Trophoblast cell (in vitro differentiated cells and primary cell): Measurements from ENCODE around the gene CRYBA2.

Experiments used
- DNase-seq, 2 donors: peaks; one replicate each; pipeline ENCODE4 v3.0.0-alpha.2; 2016
- H2AFZ ChIP-seq: 2 replicates; pipeline ENCODE4 v1.6.1; 2013; ENCODE audit warnings: low read length, moderate library complexity, mild to moderate bottlenecking; ENCODE audit not compliant: insufficient read depth, poor library complexity
- H2AK5ac ChIP-seq: 2 replicates; pipeline ENCODE4 v1.6.1; 2013; ENCODE audit warnings: mild to moderate bottlenecking, low read length
- H2BK120ac ChIP-seq: 2 replicates; pipeline ENCODE4 v1.6.1; 2013; ENCODE audit warnings: low read length, mild to moderate bottlenecking, moderate library complexity; ENCODE audit not compliant: insufficient read depth, poor library complexity
- H2BK12ac ChIP-seq: 2 replicates; pipeline ENCODE4 v1.6.1; 2013; ENCODE audit warnings: mild to moderate bottlenecking, low read length, moderate library complexity
- H2BK5ac ChIP-seq: 2 replicates; pipeline ENCODE4 v1.6.1; 2013; ENCODE audit warnings: low read length, low read depth, moderate library complexity, mild to moderate bottlenecking; ENCODE audit not compliant: poor library complexity
- H3K14ac ChIP-seq: 2 replicates; pipeline ENCODE4 v1.6.1; 2013; ENCODE audit warnings: mild to moderate bottlenecking, low read length
- H3K18ac ChIP-seq: 2 replicates; pipeline ENCODE4 v1.6.1; 2013; ENCODE audit warnings: mild to moderate bottlenecking, low read length
- H3K23ac ChIP-seq: 2 replicates; pipeline ENCODE4 v1.6.1; 2013; ENCODE audit warnings: low read length
- H3K27ac ChIP-seq: 2 replicates; pipeline ENCODE4 v1.5.1; 2013; ENCODE audit warnings: low read depth, mild to moderate bottlenecking, inconsistent platforms, low read length, moderate library complexity
- H3K27me3 ChIP-seq: 2 replicates; pipeline ENCODE4 v1.6.1; 2013; ENCODE audit warnings: inconsistent platforms, mild to moderate bottlenecking, low read length, moderate library complexity; ENCODE audit not compliant: insufficient read depth
- H3K36me3 ChIP-seq, 2 experiments: 1 replicate in 1 of 2; 2 replicates in 1 of 2; pipeline ENCODE4 v1.6.1; 2013; ENCODE audit warnings: low read length in 2 of 2, mild to moderate bottlenecking in 2 of 2, moderate library complexity in 1 of 2; ENCODE audit not compliant: insufficient read depth in 2 of 2, control insufficient read depth in 1 of 2
- H3K4ac ChIP-seq: 2 replicates; pipeline ENCODE4 v1.6.1; 2013; ENCODE audit warnings: low read depth, mild to moderate bottlenecking, low read length, moderate library complexity
- H3K4me1 ChIP-seq, 2 experiments: 1 replicate in 1 of 2; 2 replicates in 1 of 2; pipeline ENCODE4 v1.6.1; 2013; ENCODE audit warnings: low read length in 2 of 2, mild to moderate bottlenecking in 2 of 2, moderate library complexity in 1 of 2; ENCODE audit not compliant: insufficient read depth in 2 of 2, control insufficient read depth in 1 of 2
- H3K4me2 ChIP-seq: 2 replicates; pipeline ENCODE4 v1.6.1; 2013; ENCODE audit warnings: inconsistent platforms, mild to moderate bottlenecking, low read length, moderate library complexity
- H3K4me3 ChIP-seq: 2 replicates; pipeline ENCODE4 v1.5.1; 2013; ENCODE audit warnings: mild to moderate bottlenecking, low read depth, low read length, inconsistent platforms
- H3K79me1 ChIP-seq: one replicate; pipeline ENCODE4 v1.6.1; 2013; ENCODE audit warnings: low read length
- H3K79me2 ChIP-seq: 2 replicates; pipeline ENCODE4 v1.6.1; 2013; ENCODE audit warnings: low read length, mild to moderate bottlenecking; ENCODE audit not compliant: control insufficient read depth, insufficient read depth, poor library complexity
- H3K9ac ChIP-seq: 2 replicates; pipeline ENCODE4 v1.6.1; 2013; ENCODE audit warnings: mild to moderate bottlenecking, low read length
- H3K9me3 ChIP-seq: 2 replicates; pipeline ENCODE4 v1.6.1; 2013; ENCODE audit warnings: low read depth, mild to moderate bottlenecking, control low read depth, inconsistent platforms, low read length; ENCODE audit not compliant: insufficient read depth
- H4K12ac ChIP-seq: 2 replicates; pipeline ENCODE4 v1.6.1; 2013; ENCODE audit warnings: low read depth, mild to moderate bottlenecking, low read length, moderate library complexity
- H4K8ac ChIP-seq: 2 replicates; pipeline ENCODE4 v1.6.1; 2013; ENCODE audit warnings: low read depth, mild to moderate bottlenecking, low read length, moderate library complexity
- H4K91ac ChIP-seq: one replicate; pipeline ENCODE4 v1.6.1; 2013; ENCODE audit warnings: low read depth, mild to moderate bottlenecking, low read length, moderate library complexity
- WGBS: extraction: QIAGEN DNeasy Blood & Tissue Kit; methylation state at CpG from one replicate; pipeline ENCODE4 v1.1.7; 2013; ENCODE audit warnings: missing lambda C conversion rate; ENCODE audit not compliant: insufficient read length, insufficient coverage; ENCODE audit errors: extremely low coverage; 5-methylcytosine and 5-hydroxymethylcytosine counted together

Gene CRYBA2

DNA sequence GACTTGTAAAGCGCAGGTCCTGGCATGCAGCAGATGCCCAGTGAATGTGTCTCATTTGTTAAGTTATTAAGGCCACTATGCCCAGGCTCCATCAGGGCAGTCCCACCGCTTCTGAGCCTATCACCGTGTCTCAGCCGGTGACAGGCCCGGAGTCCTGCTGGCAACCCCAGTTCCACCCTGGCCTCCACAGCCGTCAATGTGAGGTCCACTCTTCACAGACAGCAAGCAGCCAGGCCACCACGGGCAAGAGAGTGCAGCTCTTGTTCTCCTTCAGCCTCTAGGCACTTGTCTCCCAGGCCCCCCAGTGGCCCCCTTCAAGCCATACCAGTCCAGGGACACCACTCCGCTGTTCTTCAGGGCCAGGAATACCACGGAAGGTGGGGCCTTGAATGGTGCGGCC lies 25.5 kb upstream of the CRYBA2 start:
- H3K18ac ChIP-seq, result no peak overlapping the region
- H3K4me2 ChIP-seq, result no peak overlapping the region
- no peak overlapping the region for H2BK12ac ChIP-seq
- no peak overlapping the region for H4K8ac ChIP-seq
- H2BK5ac ChIP-seq, result no peak overlapping the region
- H4K12ac ChIP-seq, result no peak overlapping the region
- H3K36me3 ChIP-seq, result no peaks in the 10 kb centered on the region
- H3K79me1 ChIP-seq, result no peaks in the 10 kb centered on the region
- H3K27me3 ChIP-seq, result peaks cover 2% of the 10 kb centered on the region
- H3K27ac ChIP-seq, result no peak overlapping the region
- no peak overlapping the region for H4K91ac ChIP-seq
- no CpG with 5 or more reads among the region's 10 CpGs for WGBS
- H3K4me3 ChIP-seq, result no peak overlapping the region
- no peak overlapping the region for H2AFZ ChIP-seq
- no peak overlapping the region for H3K23ac ChIP-seq
- H3K14ac ChIP-seq, result no peak overlapping the region
- no peak overlapping the region for H2BK120ac ChIP-seq
- H3K4ac ChIP-seq, result no peak overlapping the region
- no peak for DNase-seq
- no peak overlapping the region for H3K9ac ChIP-seq
- peaks cover 3% of the 10 kb centered on the region for H3K9me3 ChIP-seq
- no peak overlapping the region for H2AK5ac ChIP-seq
- no peaks in the 10 kb centered on the region for H3K4me1 ChIP-seq
- no peaks in the 10 kb centered on the region for H3K79me2 ChIP-seq

GRCh38 chr2:219018286-219018685 lies 25.1 kb upstream of the CRYBA2 start:
- no peak overlapping the region for H3K23ac ChIP-seq
- H3K4ac ChIP-seq, result no peak overlapping the region
- no peak overlapping the region for H3K9ac ChIP-seq
- no peak for DNase-seq
- H3K27ac ChIP-seq, result no peak overlapping the region
- H3K79me1 ChIP-seq, result no peaks in the 10 kb centered on the region
- H4K91ac ChIP-seq, result no peak overlapping the region
- H2BK5ac ChIP-seq, result no peak overlapping the region
- H3K14ac ChIP-seq, result no peak overlapping the region
- no peaks in the 10 kb centered on the region for H3K4me1 ChIP-seq
- H2AK5ac ChIP-seq, result no peak overlapping the region
- H3K4me3 ChIP-seq, result no peak overlapping the region
- H2BK12ac ChIP-seq, result no peak overlapping the region
- H3K36me3 ChIP-seq, result no peaks in the 10 kb centered on the region
- H2BK120ac ChIP-seq, result no peak overlapping the region
- no peak overlapping the region for H4K12ac ChIP-seq
- WGBS, result no CpG with 5 or more reads among the region's 7 CpGs
- no peak overlapping the region for H3K4me2 ChIP-seq
- no peak overlapping the region for H4K8ac ChIP-seq
- no peak overlapping the region for H3K18ac ChIP-seq
- no peaks in the 10 kb centered on the region for H3K79me2 ChIP-seq
- peaks cover 2% of the 10 kb centered on the region for H3K27me3 ChIP-seq
- H3K9me3 ChIP-seq, result peaks cover 3% of the 10 kb centered on the region
- H2AFZ ChIP-seq, result no peak overlapping the region

DNA sequence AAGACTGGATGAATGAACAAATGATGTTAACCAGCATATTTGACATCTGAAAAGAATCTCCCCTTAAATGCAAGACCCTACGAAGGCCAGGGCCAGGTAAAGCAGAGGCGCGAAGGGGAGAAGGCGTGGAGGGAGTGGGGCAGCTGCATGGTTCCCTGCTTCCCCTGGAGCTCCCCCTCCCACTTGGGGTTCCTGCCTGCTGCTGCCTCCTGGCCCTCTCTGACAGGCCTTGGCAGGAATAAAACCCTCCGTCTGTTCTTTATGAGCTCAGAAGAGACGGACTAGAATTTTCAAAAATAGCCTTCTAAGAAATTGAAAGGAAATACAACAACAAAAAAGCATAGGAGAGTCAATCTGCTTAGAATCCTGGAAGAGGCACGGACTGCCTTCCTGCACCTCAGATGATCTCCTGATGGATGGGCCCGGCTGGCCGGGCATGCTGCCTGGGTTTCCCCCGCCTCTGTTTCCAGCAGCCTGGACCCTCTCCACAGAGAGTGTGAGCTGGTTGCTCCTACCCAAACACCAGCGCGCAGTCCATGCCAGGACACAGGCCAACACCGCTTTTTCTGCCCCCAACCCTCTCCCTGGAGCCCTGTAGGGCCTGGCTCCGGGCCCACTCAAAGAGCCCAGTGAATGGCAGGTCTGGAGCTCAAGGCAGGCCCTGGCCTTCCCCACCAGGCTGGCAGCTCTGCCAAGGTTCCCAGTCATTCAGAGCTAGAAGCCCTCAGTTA lies 24.1 kb upstream of the CRYBA2 start:
- Histone ChIP-seq H3K79me1 (no peaks in the 10 kb centered on the region), H3K18ac (no peak overlapping the region), H4K8ac (no peak overlapping the region), H3K9ac (no peak overlapping the region), H2AK5ac (no peak overlapping the region), H3K23ac (no peak overlapping the region), H2BK5ac (no peak overlapping the region), H3K4me1 (no peaks in the 10 kb centered on the region), H3K4ac (no peak overlapping the region), H3K79me2 (no peaks in the 10 kb centered on the region), H4K91ac (no peak overlapping the region), H4K12ac (no peak overlapping the region), H3K9me3 (peaks cover 5% of the 10 kb centered on the region), H3K4me3 (no peak overlapping the region), H3K14ac (no peak overlapping the region), H2AFZ (no peak overlapping the region), H3K36me3 (no peaks in the 10 kb centered on the region), H3K27ac (no peak overlapping the region), H3K4me2 (no peak overlapping the region), H2BK12ac (no peak overlapping the region), H3K27me3 (peaks cover 2% of the 10 kb centered on the region), H2BK120ac (no peak overlapping the region)
- no CpG with 5 or more reads among the region's 14 CpGs for WGBS
- DNase-seq, result no peak

- Histone ChIP-seq H4K91ac (no peak overlapping the region), H3K9ac (no peak overlapping the region), H3K23ac (no peak overlapping the region), H3K9me3 (peaks cover 5% of the 10 kb centered on the region), H3K4me1 (no peaks in the 10 kb centered on the region), H3K36me3 (no peaks in the 10 kb centered on the region), H2AK5ac (no peak overlapping the region), H3K4ac (no peak overlapping the region), H2BK120ac (no peak overlapping the region), H3K27ac (no peak overlapping the region), H4K12ac (no peak overlapping the region), H2AFZ (no peak overlapping the region), H3K18ac (no peak overlapping the region), H3K27me3 (peaks cover 2% of the 10 kb centered on the region), H3K79me1 (no peaks in the 10 kb centered on the region), H3K4me2 (no peak overlapping the region), H2BK5ac (no peak overlapping the region), H2BK12ac (no peak overlapping the region), H4K8ac (no peak overlapping the region), H3K79me2 (no peaks in the 10 kb centered on the region), H3K14ac (no peak overlapping the region), H3K4me3 (no peak overlapping the region)
- no CpG with 5 or more reads among the region's 11 CpGs for WGBS
- no peak for DNase-seq
Observed at GRCh38 chr2:219016721-219017120, 23.5 kb upstream of the CRYBA2 start.
